GM19099 (cell line): Measurements from ENCODE around the gene SND1.

Experiments used
- POLR2A ChIP-seq: IDR thresholded peaks from 3 replicates; pipeline ENCODE4 v1.6.1; 2011; ENCODE audit warnings: low read depth; ENCODE audit not compliant: insufficient read length; ENCODE audit errors: extremely low read depth

SND1 gene

DNA sequence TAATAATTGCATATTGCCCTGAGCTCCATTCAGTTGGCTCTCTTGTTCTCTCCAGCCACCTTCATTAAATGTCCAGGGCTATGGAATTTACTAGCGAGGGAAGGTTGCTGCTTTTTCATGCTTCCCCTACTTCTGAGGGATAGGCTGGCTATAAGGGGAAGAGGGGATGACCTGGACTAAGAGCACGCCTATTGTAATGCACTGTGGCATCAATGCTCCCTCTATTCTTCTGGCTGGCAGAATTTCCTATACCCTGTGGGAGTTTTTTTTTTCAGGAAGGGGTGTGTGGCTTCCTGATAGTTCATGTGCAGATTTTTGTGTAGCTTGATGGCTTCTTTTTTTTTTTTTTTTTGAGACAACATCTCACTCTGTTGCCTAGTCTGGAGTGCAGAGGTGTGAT, 155.8 kb downstream of the SND1 start:
- no peak for TF ChIP-seq POLR2A

- TF ChIP-seq POLR2A: no peak
Observed at GRCh38 chr7:127809261-127809702, 157.3 kb downstream of the SND1 start.

- TF ChIP-seq POLR2A: no peak
Observed at GRCh38 chr7:127810113-127810512, 158.1 kb downstream of the SND1 start.

GRCh38 chr7:127810696-127811660, 159.0 kb downstream of the SND1 start:
- no peak for TF ChIP-seq POLR2A

GRCh38 chr7:127812540-127812939, 160.5 kb downstream of the SND1 start:
- TF ChIP-seq POLR2A: no peak

- no peak for TF ChIP-seq POLR2A
Observed at GRCh38 chr7:127813991-127814541, 162.1 kb downstream of the SND1 start.

DNA sequence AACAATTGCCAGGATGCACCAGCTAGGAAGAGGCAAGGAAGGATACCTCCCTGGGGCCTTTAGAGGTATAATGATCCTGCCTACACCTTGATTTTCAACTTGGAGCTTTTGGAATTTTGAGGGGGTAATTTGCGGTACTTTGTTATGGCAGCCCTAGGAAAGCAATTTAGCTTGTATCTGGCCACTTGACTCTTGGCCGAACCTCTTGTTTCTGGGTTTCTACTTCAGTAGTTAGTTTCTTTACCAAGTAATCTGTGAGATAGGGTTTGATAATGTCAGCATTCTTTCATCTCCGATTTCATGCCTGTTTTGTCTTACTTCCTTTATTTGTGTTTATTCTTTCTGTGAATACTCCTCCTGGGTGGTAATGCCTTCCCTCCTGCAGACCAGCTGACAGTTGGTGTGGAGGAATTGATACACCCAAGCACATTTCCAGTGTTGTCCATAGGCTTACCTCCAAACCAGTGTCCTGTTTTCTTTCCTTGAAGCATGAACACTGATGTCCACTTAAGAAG, 163.7 kb downstream of the SND1 start:
- no peak for TF ChIP-seq POLR2A

GRCh38 chr7:127816354-127817190, 164.6 kb downstream of the SND1 start:
- no peak for TF ChIP-seq POLR2A

DNA sequence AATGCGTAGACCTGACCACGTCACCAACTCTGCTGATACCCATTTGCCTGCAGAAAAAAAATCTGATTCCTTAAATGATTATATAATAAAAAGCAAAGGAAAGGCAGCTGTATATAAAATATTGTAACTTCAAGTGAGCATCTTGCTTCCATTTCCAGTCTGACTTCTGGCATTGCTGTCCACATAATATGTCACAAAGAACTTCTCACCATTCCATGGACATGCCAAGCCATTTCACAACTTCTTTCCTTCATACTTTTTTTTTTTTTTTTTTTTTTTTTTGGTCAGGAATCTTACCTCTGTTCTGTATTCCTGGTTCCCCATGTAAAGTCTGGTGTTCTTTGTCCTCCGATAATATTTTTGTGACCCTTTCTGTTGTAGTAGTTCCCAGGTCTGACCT, 165.5 kb downstream of the SND1 start:
- no peak for TF ChIP-seq POLR2A

GRCh38 chr7:127818306-127818705, 166.3 kb downstream of the SND1 start:
- no peak for TF ChIP-seq POLR2A

DNA sequence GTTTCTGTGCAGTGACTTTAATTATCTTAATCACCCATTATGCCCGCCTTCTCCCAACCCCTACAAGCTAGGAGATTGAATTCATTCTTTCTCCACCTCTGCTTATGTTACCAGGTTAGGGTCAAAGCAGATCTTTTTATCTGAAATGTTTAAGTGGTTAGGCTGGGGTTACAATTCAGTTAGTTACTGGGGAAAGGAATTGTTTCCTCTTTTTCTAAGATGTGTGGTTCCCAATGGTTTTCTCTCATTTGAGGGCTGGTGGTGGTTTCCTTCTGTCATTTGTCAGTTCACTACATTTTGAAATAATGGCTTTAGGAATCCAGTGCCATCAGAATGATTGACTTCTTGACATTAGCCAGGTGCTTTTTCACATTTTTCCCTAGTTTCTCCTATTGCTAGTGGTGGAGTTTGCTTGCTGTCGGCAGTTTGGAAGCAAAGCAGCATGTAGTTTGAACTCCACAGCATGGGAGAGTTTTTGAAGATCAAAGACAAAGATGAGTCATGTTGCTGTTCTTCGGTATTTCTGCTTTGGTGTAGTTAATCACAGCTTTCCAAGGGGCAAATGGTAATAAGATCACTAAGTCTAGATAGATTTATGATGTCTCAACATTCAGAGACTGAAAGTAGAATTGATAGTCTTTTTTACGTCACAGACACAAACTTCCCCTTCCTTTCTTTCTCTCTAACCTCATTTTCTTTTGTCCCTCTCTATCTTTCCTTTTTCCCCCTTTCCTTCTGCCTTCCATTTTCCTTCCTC, 168.2 kb downstream of the SND1 start:
- no peak for TF ChIP-seq POLR2A

DNA sequence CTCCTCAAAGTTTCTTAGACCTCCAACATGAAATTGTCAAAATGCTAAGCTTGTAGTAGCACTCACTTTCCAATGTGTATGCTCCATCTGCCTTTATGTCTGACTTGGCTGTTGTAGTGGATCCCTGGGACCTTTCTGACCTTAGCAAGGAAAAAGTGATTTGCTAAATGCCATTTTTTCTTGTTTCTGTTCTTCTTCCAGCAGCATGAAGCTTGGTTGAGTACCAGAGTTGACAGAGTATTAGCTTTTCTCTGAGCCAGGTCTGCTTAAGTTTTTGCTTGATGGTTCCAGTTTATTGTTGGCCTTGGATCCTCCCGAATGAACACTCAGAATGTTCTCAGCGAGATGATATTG, 168.7 kb downstream of the SND1 start:
- TF ChIP-seq POLR2A: no peak

DNA sequence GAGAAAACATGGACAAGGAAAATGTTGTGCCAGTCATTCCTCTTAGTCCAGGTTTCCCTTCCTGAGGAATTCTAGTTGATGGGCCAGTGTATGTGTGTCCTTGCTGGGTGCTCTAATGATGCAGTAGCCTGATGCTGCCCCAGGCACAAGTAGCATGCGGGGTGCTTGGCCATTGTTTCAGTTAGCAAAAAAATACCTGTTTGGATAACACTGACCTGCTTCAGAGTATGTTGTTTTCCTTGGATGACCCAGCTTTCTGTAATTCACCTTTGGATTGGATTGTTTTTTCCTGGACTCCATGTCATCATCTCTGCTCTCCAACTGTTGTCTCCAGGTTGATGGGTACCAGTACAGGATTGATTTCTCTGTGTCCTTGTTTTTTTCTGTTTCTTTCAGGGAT, 169.2 kb downstream of the SND1 start:
- TF ChIP-seq POLR2A: no peak

DNA sequence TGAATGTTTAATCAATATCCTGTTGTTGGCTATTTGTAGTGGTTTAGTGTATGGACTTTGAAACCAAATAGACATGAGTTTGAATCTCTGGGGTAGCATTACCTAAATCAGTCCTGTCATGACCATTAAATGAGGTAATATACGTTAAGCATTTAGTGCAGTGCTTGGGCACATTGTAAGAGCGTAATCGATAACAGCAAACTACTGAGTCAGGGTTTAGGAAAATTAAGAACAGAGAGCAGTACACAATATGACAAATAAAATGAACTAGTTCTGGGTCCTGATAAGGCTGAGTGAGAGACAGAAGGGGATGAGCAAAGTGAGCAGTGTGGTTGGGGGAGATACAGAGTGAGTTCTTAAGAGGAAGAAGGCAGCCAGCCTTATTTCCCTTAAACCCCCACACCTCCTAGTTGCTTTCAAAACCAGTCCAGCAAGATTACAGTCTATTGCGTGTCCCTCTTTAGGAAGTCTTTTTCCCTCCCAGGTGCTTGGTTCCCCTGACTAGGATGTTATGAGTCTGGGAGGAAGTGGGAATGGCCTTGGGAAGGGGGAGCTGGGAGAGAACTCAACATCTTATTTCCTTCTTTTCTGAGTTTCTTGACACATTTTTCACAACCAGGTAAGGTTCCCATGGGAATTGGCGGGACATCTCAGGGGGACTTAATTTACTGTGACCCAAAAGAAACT, 171.0 kb downstream of the SND1 start:
- TF ChIP-seq POLR2A: no peak
